HL-60/S4 treated with phorbol 12-myristate 13-acetate at 8.2 ng/mL for 4 days and 3 days (cell line): ENCODE data around the gene SNRNP200.

Experiments used
- in situ Hi-C: fragments of 300-500 bp; cut with MboI; formaldehyde crosslinking; loops from 2 replicates; pipeline ENCODE4 v1.15.0; 2022; ENCODE audit warnings: low sequenced_read_pairs

SNRNP200 gene

GRCh38 chr2:96276787-96277499 lies 28.4 kb downstream of the SNRNP200 start:
- in situ Hi-C loops, result no loop called here

- in situ Hi-C loops, result loop anchor here (25.0 kb wide), 1 partner anchor 262 kb away; no protein-coding TSS in a partner anchor
Measured at GRCh38 chr2:96274355-96275056, 30.8 kb downstream of the SNRNP200 start.

- in situ Hi-C loops, result loop anchor here (25.0 kb wide), 1 partner anchor 261 kb away; no protein-coding TSS in a partner anchor
Measured at GRCh38 chr2:96273763-96274162, 31.6 kb downstream of the SNRNP200 start.

- in situ Hi-C loops, result loop anchor here (25.0 kb wide), 1 partner anchor 260 kb away; no protein-coding TSS in a partner anchor
Measured at GRCh38 chr2:96271995-96272394, 33.4 kb downstream of the SNRNP200 start.

- in situ Hi-C loops, result loop anchor here (25.0 kb wide), 1 partner anchor 255 kb away; no protein-coding TSS in a partner anchor
Measured at GRCh38 chr2:96267159-96267971, 38.0 kb downstream of the SNRNP200 start.

- in situ Hi-C loops, result loop anchor here (25.0 kb wide), 1 partner anchor 254 kb away; no protein-coding TSS in a partner anchor
Measured at GRCh38 chr2:96265840-96266679, 39.3 kb downstream of the SNRNP200 start, which contains the start of the genes CIAO1 and TMEM127. CIAO1 (plus strand) TSS chr2:96266225; CDS start chr2:96266351, 126 bp downstream. TMEM127 (minus strand) TSS chr2:96265997; CDS start chr2:96265381, 616 bp downstream.

- in situ Hi-C loops, result loop anchor here (25.0 kb wide), 1 partner anchor 253 kb away; no protein-coding TSS in a partner anchor
Measured at GRCh38 chr2:96265349-96265839, 40.0 kb downstream of the SNRNP200 start.

- in situ Hi-C loops, result loop anchor here (25.0 kb wide), 1 partner anchor 253 kb away; no protein-coding TSS in a partner anchor
Measured at GRCh38 chr2:96264656-96265348, 40.5 kb downstream of the SNRNP200 start.

- in situ Hi-C loops, result loop anchor here (25.0 kb wide), 1 partner anchor 252 kb away; no protein-coding TSS in a partner anchor
Measured at GRCh38 chr2:96264086-96264485, 41.3 kb downstream of the SNRNP200 start.

GRCh38 chr2:96262306-96262705 lies 43.0 kb downstream of the SNRNP200 start:
- in situ Hi-C loops, result loop anchor here (25.0 kb wide), 1 partner anchor 250 kb away; no protein-coding TSS in a partner anchor

- in situ Hi-C loops, result loop anchor here (25.0 kb wide), 1 partner anchor 249 kb away; no protein-coding TSS in a partner anchor
Measured at GRCh38 chr2:96261328-96262003, 43.9 kb downstream of the SNRNP200 start.

GRCh38 chr2:96260387-96261260 lies 44.7 kb downstream of the SNRNP200 start:
- in situ Hi-C loops, result loop anchor here (25.0 kb wide), 1 partner anchor 248 kb away; no protein-coding TSS in a partner anchor

GRCh38 chr2:96259497-96259921 lies 45.8 kb downstream of the SNRNP200 start:
- in situ Hi-C loops, result loop anchor here (25.0 kb wide), 1 partner anchor 247 kb away; no protein-coding TSS in a partner anchor

- in situ Hi-C loops, result loop anchor here (25.0 kb wide), 1 partner anchor 246 kb away; no protein-coding TSS in a partner anchor
Measured at GRCh38 chr2:96258166-96259022, 47.0 kb downstream of the SNRNP200 start.

GRCh38 chr2:96257744-96258143 lies 47.6 kb downstream of the SNRNP200 start:
- in situ Hi-C loops, result loop anchor here (25.0 kb wide), 1 partner anchor 245 kb away; no protein-coding TSS in a partner anchor

GRCh38 chr2:96256611-96257113 lies 48.7 kb downstream of the SNRNP200 start:
- in situ Hi-C loops, result loop anchor here (25.0 kb wide), 1 partner anchor 244 kb away; no protein-coding TSS in a partner anchor
